HepG2 (cell line): ENCODE results near the gene RCBTB2. TPM values are rescaled to one million over a fixed set of nuclear protein-coding genes. Genes with fewer than 3 reads are reported as not detected.

ENCODE experiments used
- AHDC1 ChIP-seq: sonication (generic); formaldehyde crosslinking; IDR thresholded peaks from 2 replicates; pipeline ENCODE4 v1.5.1; 2020; ENCODE audit warnings: mild to moderate bottlenecking, missing genetic modification reagents, borderline replicate concordance
- DPF2 ChIP-seq: sonication (generic); formaldehyde crosslinking; IDR thresholded peaks from 2 replicates; pipeline ENCODE4 v1.4.0; 2020; ENCODE audit warnings: mild to moderate bottlenecking, low read depth, missing genetic modification reagents, borderline replicate concordance
- DZIP1 ChIP-seq: sonication (generic); formaldehyde crosslinking; IDR thresholded peaks from 2 replicates; pipeline ENCODE4 v1.5.0; 2020; ENCODE audit warnings: mild to moderate bottlenecking, missing genetic modification reagents
- HNRNPK ChIP-seq: fragments of 200-400 bp; formaldehyde crosslinking; IDR thresholded peaks from 2 replicates; pipeline ENCODE4 v1.6.1; 2018; ENCODE audit warnings: low read length, low read depth, moderate library complexity, mild to moderate bottlenecking; ENCODE audit not compliant: poor library complexity, severe bottlenecking
- NR2F1 ChIP-seq, 2 experiments: fragments of 450-650 bp in 1 of 2; formaldehyde crosslinking in 1 of 2; IDR thresholded peaks; 2 replicates each; pipeline versions ENCODE4 v1.5.0 to v1.6.1; 2016 to 2020; ENCODE audit warnings: mild to moderate bottlenecking in 1 of 2, missing compliant biosample characterization in 1 of 2, missing genetic modification reagents in 1 of 2, moderate library complexity in 1 of 2
- TMF1 ChIP-seq: sonication (generic); formaldehyde crosslinking; IDR thresholded peaks from 2 replicates; pipeline ENCODE4 v1.8.1; 2022; ENCODE audit warnings: low read depth, missing genetic modification reagents
- ZBTB7A ChIP-seq: sonication (generic); formaldehyde crosslinking; IDR thresholded peaks from 2 replicates; pipeline ENCODE4 v1.8.0; 2022; ENCODE audit warnings: mild to moderate bottlenecking, missing genetic modification reagents
- ZFP82 ChIP-seq: sonication (generic); formaldehyde crosslinking; IDR thresholded peaks from 2 replicates; pipeline ENCODE4 v1.5.1; 2020; ENCODE audit warnings: mild to moderate bottlenecking, missing genetic modification reagents, borderline replicate concordance
- ZNF670 ChIP-seq: sonication (generic); formaldehyde crosslinking; IDR thresholded peaks from 2 replicates; pipeline ENCODE4 v1.8.0; 2022; ENCODE audit warnings: mild to moderate bottlenecking, missing genetic modification reagents, borderline replicate concordance
- ZNF816 ChIP-seq: sonication (generic); formaldehyde crosslinking; IDR thresholded peaks from 2 replicates; pipeline ENCODE4 v1.8.0; 2022; ENCODE audit warnings: missing genetic modification reagents, mild to moderate bottlenecking, borderline replicate concordance
- polyA plus RNA-seq, 8 experiments: library from polyadenylated mRNA; depleted of rRNA in 3 of 8; stranded (reverse) in 7 of 8; unstranded in 1 of 8; fragments of >200 nt; fragmentation: Illumina TruSeq in 4 of 8; extraction: Trizol in 4 of 8; gene quantifications; 2 replicates each; pipeline versions ENCODE4 v1.2.1 to v1.2.3, GENCODE V29; 2011 to 2016; ENCODE audit warnings: low read depth in 4 of 8, missing spikeins in 1 of 8, mixed read lengths in 1 of 8; ENCODE audit not compliant: insufficient read depth in 1 of 8
- total RNA-seq, 5 experiments: library from RNA; depleted of rRNA; stranded (reverse); fragments of >200 nt; fragmentation: Illumina TruSeq; extraction: Trizol; gene quantifications; 2 replicates each; pipeline ENCODE4 v1.2.3, GENCODE V29; 2016; ENCODE audit warnings: low read depth in 1 of 5
- TF ChIP-seq, protein P1 (sequence below): sonication (generic); formaldehyde crosslinking; IDR thresholded peaks from 2 replicates; pipeline ENCODE4 v1.9.0; 2021; ENCODE audit warnings: missing genetic modification reagents, borderline replicate concordance
- TF ChIP-seq, protein P2 (sequence below): sonication (generic); formaldehyde crosslinking; IDR thresholded peaks from 2 replicates; pipeline ENCODE4 v1.9.0; 2021; ENCODE audit warnings: missing genetic modification reagents, borderline replicate concordance
- TF ChIP-seq, protein P3 (sequence below): sonication (generic); formaldehyde crosslinking; IDR thresholded peaks from 2 replicates; pipeline ENCODE4 v1.8.0; 2022; ENCODE audit warnings: mild to moderate bottlenecking, missing genetic modification reagents, borderline replicate concordance

RCBTB2 gene
- total and polyA plus RNA-seq, 2 of the 13 experiments (the other 11 are each of a cell fraction or from before 2014, with no cell fraction given), result 1.9 to 2.7 TPM

DNA sequence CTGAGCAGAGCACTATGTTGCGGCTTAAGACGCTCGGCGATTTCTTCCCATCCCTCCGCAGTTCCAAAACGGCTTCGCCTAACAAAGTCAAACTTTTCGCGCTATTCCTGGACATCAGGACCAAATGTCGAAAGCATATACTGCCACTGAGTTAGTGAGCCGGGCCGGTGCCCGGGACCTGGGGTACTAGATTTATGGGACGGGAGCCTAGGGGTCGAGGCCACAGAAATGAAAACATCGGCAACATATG, 699 bp downstream of the RCBTB2 start (continued):
- TF ChIP-seq HNRNPK (no peak), AHDC1 (CRISPR knock-in tag) (no peak), ZNF670 (CRISPR knock-in tag) (0 out of 2 replicates have a peak, but pooled peaks have one; percentile 47), DPF2 (CRISPR knock-in tag) (no peak), ZBTB7A (CRISPR knock-in tag) (no peak), ZFP82 (CRISPR knock-in tag) (0 out of 2 replicates have a peak, but pooled peaks have one; percentile 66), TMF1 (CRISPR knock-in tag) (no peak), DZIP1 (CRISPR knock-in tag) (no peak), NR2F1 (CRISPR knock-in tag; IDR thresholded peaks at IDR 0.05) (no peak), ZNF816 (peak; percentile 78; the same call in 1 of the 2 replicates)
- TF ChIP-seq, protein P1, sequence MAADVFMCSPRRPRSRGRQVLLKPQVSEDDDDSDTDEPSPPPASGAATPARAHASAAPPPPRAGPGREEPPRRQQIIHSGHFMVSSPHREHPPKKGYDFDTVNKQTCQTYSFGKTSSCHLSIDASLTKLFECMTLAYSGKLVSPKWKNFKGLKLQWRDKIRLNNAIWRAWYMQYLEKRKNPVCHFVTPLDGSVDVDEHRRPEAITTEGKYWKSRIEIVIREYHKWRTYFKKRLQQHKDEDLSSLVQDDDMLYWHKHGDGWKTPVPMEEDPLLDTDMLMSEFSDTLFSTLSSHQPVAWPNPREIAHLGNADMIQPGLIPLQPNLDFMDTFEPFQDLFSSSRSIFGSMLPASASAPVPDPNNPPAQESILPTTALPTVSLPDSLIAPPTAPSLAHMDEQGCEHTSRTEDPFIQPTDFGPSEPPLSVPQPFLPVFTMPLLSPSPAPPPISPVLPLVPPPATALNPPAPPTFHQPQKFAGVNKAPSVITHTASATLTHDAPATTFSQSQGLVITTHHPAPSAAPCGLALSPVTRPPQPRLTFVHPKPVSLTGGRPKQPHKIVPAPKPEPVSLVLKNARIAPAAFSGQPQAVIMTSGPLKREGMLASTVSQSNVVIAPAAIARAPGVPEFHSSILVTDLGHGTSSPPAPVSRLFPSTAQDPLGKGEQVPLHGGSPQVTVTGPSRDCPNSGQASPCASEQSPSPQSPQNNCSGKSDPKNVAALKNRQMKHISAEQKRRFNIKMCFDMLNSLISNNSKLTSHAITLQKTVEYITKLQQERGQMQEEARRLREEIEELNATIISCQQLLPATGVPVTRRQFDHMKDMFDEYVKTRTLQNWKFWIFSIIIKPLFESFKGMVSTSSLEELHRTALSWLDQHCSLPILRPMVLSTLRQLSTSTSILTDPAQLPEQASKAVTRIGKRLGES (CRISPR knock-in tag), result no peak
- TF ChIP-seq, protein P2, sequence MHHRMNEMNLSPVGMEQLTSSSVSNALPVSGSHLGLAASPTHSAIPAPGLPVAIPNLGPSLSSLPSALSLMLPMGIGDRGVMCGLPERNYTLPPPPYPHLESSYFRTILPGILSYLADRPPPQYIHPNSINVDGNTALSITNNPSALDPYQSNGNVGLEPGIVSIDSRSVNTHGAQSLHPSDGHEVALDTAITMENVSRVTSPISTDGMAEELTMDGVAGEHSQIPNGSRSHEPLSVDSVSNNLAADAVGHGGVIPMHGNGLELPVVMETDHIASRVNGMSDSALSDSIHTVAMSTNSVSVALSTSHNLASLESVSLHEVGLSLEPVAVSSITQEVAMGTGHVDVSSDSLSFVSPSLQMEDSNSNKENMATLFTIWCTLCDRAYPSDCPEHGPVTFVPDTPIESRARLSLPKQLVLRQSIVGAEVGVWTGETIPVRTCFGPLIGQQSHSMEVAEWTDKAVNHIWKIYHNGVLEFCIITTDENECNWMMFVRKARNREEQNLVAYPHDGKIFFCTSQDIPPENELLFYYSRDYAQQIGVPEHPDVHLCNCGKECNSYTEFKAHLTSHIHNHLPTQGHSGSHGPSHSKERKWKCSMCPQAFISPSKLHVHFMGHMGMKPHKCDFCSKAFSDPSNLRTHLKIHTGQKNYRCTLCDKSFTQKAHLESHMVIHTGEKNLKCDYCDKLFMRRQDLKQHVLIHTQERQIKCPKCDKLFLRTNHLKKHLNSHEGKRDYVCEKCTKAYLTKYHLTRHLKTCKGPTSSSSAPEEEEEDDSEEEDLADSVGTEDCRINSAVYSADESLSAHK (CRISPR knock-in tag), result no peak
- TF ChIP-seq, protein P3, sequence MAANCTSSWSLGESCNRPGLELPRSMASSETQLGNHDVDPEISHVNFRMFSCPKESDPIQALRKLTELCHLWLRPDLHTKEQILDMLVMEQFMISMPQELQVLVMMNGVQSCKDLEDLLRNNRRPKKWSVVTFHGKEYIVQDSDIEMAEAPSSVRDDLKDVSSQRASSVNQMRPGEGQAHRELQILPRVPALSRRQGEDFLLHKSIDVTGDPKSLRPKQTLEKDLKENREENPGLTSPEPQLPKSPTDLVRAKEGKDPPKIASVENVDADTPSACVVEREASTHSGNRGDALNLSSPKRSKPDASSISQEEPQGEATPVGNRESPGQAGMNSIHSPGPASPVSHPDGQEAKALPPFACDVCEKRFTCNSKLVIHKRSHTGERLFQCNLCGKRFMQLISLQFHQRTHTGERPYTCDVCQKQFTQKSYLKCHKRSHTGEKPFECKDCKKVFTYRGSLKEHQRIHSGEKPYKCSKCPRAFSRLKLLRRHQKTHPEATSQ, result no peak
